Gastrocnemius medialis (tissue), 4 donors: ENCODE measurements around the gene ENC1. TPM values are rescaled to one million over a fixed set of nuclear protein-coding genes. Genes with fewer than 3 reads are reported as not detected.

Experiments used
- ATAC-seq, 2 donors: fragments of 150-250 bp; one replicate each; pipeline ENCODE4 v1.9.1; 2016
- DNase-seq, 2 donors: peaks; one replicate each; pipeline ENCODE4 v3.0.0-alpha.2; 2019
- H3K27ac ChIP-seq, 4 donors: fragments of 200-600 bp; sonication (generic); 1 replicate in 1 of 4; 2 replicates in 3 of 4; pipeline ENCODE4 v1.5.1; 2016 to 2018; ENCODE audit warnings: mild to moderate bottlenecking in 2 of 4, moderate library complexity in 1 of 4
- H3K27me3 ChIP-seq, 3 donors: fragments of 200-600 bp; sonication (generic) in 2 of 3; 1 replicate in 1 of 3; 2 replicates in 2 of 3; pipeline versions ENCODE4 v1.5.1 to v1.6.0; 2016 to 2019; ENCODE audit warnings: mild to moderate bottlenecking in 1 of 3, moderate library complexity in 1 of 3
- H3K36me3 ChIP-seq, 2 donors: fragments of 200-600 bp; sonication (generic) in 1 of 2; one replicate each; pipeline ENCODE4 v1.5.1; 2017 to 2018
- H3K4me1 ChIP-seq, 2 donors: fragments of 200-600 bp; sonication (generic) in 1 of 2; one replicate each; pipeline ENCODE4 v1.5.1; 2016 to 2017; ENCODE audit warnings: mild to moderate bottlenecking in 2 of 2
- H3K4me3 ChIP-seq, 4 donors: fragments of 200-600 bp; sonication (generic) in 3 of 4; 1 replicate in 1 of 4; 2 replicates in 3 of 4; pipeline ENCODE4 v1.5.1; 2016 to 2019; ENCODE audit warnings: mild to moderate bottlenecking in 2 of 4
- H3K9me3 ChIP-seq, 3 donors: fragments of 200-600 bp; sonication (generic) in 2 of 3; 1 replicate in 1 of 3; 2 replicates in 2 of 3; pipeline ENCODE4 v1.5.1; 2016 to 2019
- CTCF ChIP-seq, 5 experiments: fragments of 450-650 bp in 3 of 5; fragments of 200-600 bp in 2 of 5; sonication (generic) in 2 of 5; IDR thresholded peaks in 4 of 5; conservative IDR thresholded peaks in 1 of 5; 1 replicate in 4 of 5; 2 replicates in 1 of 5; pipeline ENCODE4 v1.5.1; 2016 to 2019; ENCODE audit warnings: antibody characterized with exemption in 5 of 5, mild to moderate bottlenecking in 3 of 5, moderate library complexity in 3 of 5
- POLR2A ChIP-seq, 2 donors: fragments of 450-650 bp; IDR thresholded peaks; one replicate each; pipeline ENCODE4 v1.6.1; 2017; ENCODE audit warnings: antibody characterized with exemption in 2 of 2, mild to moderate bottlenecking in 2 of 2, moderate library complexity in 2 of 2
- in situ Hi-C, 4 donors: fragments of 200-750 bp; cut with MboI; loops; one replicate each; pipeline versions ENCODE4 v1.15.0 to v1.8.0; 2017; ENCODE audit warnings: low sequenced_read_pairs in 4 of 4
- intact Hi-C: fragments of 100-400 bp; cut with DNase I; formaldehyde crosslinking; loops from one replicate; pipeline ENCODE4 v1.15.1; 2023; ENCODE audit warnings: low total_unique reads
- total RNA-seq, 4 donors: library from RNA; depleted of rRNA; stranded (reverse); fragments of >200 nt; gene quantifications; one replicate each; pipeline versions ENCODE4 v1.1.0 to v1.2.3, GENCODE V29; 2016

ENC1 gene
- total RNA-seq, 4 donors from 2014 or later = 2.2 to 3.4 (median 2.5) TPM

GRCh38 chr5:74580729-74581109 is 59.8 kb downstream of the ENC1 start:
- Histone ChIP-seq H3K4me3 (no peak overlapping the region), H3K27me3 (no peaks in the 10 kb centered on the region), H3K4me1 (peaks cover 0 to 5% of the 10 kb centered on the region in 2 donors), H3K27ac (no peak overlapping the region), H3K36me3 (no peaks in the 10 kb centered on the region), H3K9me3 (no peaks in the 10 kb centered on the region)
- DNase-seq (no peak), ATAC-seq (no peak)
- in situ Hi-C loops (no loop called here), intact Hi-C loops (no loop called here)
- TF ChIP-seq POLR2A (IDR thresholded peaks at IDR 0.05) (no peak), CTCF (IDR thresholded peaks at IDR 0.05 in 4 of 5, conservative IDR thresholded peaks at IDR 0.05 in 1 of 5) (no peak)

- H3K4me1 ChIP-seq = peaks cover 0 to 9% of the 10 kb centered on the region in 2 donors
- TF ChIP-seq POLR2A (IDR thresholded peaks at IDR 0.05) = no peak
- TF ChIP-seq CTCF (IDR thresholded peaks at IDR 0.05 in 4 of 5, conservative IDR thresholded peaks at IDR 0.05 in 1 of 5) = no peak
- H3K27ac ChIP-seq = no peak overlapping the region
- in situ Hi-C loops = no loop called here
- no peaks in the 10 kb centered on the region for H3K9me3 ChIP-seq
- ATAC-seq = no peak
- H3K36me3 ChIP-seq = no peaks in the 10 kb centered on the region
- no peak overlapping the region for H3K4me3 ChIP-seq
- no peak for DNase-seq
- intact Hi-C loops = no loop called here
- H3K27me3 ChIP-seq = no peaks in the 10 kb centered on the region
Measured at GRCh38 chr5:74579215-74579614, 61.3 kb downstream of the ENC1 start.

GRCh38 chr5:74578356-74579044 is 62.0 kb downstream of the ENC1 start:
- no peak overlapping the region for H3K27ac ChIP-seq
- no peak for DNase-seq
- no peak for ATAC-seq
- H3K4me3 ChIP-seq = no peak overlapping the region
- in situ Hi-C loops = no loop called here
- TF ChIP-seq POLR2A (IDR thresholded peaks at IDR 0.05) = no peak
- no peaks in the 10 kb centered on the region for H3K27me3 ChIP-seq
- intact Hi-C loops = no loop called here
- H3K36me3 ChIP-seq = no peaks in the 10 kb centered on the region
- H3K4me1 ChIP-seq = peaks cover 4 to 11% of the 10 kb centered on the region in 2 donors
- no peaks in the 10 kb centered on the region for H3K9me3 ChIP-seq

Other genes with a start within 250 kb of the ENC1 start
- 10 to 100 TPM; 32.3 to 54.4 (median 47.1) TPM for gene HEXB, start 44.5 kb upstream of the ENC1 start, total RNA-seq
- gene GFM2, start 126.4 kb upstream of the ENC1 start, total RNA-seq = 10 to 100 TPM; 19.4 to 25.6 (median 23.8) TPM
- 10 to 100 TPM; 64.4 to 98.2 (median 94.9) TPM for gene NSA2, start 126.5 kb upstream of the ENC1 start, total RNA-seq
- gene FAM169A, start 225.7 kb upstream of the ENC1 start, total RNA-seq = under 1 TPM in 1 of 4 donors, not detected in 3; 0.53 TPM